Right cardiac atrium (tissue), 5 donors: Measurements from ENCODE around the gene PTPRD. TPM values are rescaled to one million over a fixed set of nuclear protein-coding genes. Genes with fewer than 3 reads are reported as not detected.

Experiments used
- ATAC-seq, 2 donors: fragments of 200-7000 bp; cut with Tn5 transposase; one replicate each; pipeline versions ENCODE4 v1.8.0 to v1.9.1; 2020; ENCODE audit warnings: moderate library complexity in 2 of 2, mild to moderate bottlenecking in 1 of 2
- DNase-seq, 3 donors: peaks; one replicate each; pipeline ENCODE4 v3.0.0-alpha.2; 2020
- H3K27ac ChIP-seq: one replicate; pipeline ENCODE4 v1.5.1; 2013; ENCODE audit warnings: mild to moderate bottlenecking, low read length, control low read depth, moderate library complexity
- H3K27me3 ChIP-seq: one replicate; pipeline ENCODE4 v1.6.1; 2013; ENCODE audit not compliant: control insufficient read depth, insufficient read depth
- H3K4me1 ChIP-seq: one replicate; pipeline ENCODE4 v1.6.1; 2013; ENCODE audit warnings: low read length; ENCODE audit not compliant: control insufficient read depth, insufficient read depth
- H3K4me3 ChIP-seq: one replicate; pipeline ENCODE4 v1.5.1; 2013; ENCODE audit warnings: low read length, control low read depth
- H3K9me3 ChIP-seq: one replicate; pipeline ENCODE4 v1.6.1; 2013; ENCODE audit warnings: low read length; ENCODE audit not compliant: control insufficient read depth
- WGBS: extraction: QIAGEN DNeasy Blood & Tissue Kit; methylation state at CpG from one replicate; pipeline ENCODE4 v1.1.7; 2013; 5-methylcytosine and 5-hydroxymethylcytosine counted together
- intact Hi-C, 4 donors: fragments of 100-400 bp; cut with DNase I; formaldehyde crosslinking; loops; one replicate each; pipeline versions ENCODE4 v1.11.0 to v1.14.0; 2022 to 2023
- polyA plus RNA-seq: library from polyadenylated mRNA; stranded (reverse); fragments of 200-250 nt; gene quantifications from one replicate; pipeline ENCODE4 v1.2.3, GENCODE V29; 2013
- total RNA-seq, 4 donors: library from RNA; stranded (reverse); fragmentation: NEBNext Ultra II Directional; extraction: Animal tissue kit (Norgen Biotek cat#: 25700); gene quantifications; one replicate each; pipeline ENCODE4 v1.2.1, GENCODE V29; 2021
- donor health status: healthy with polysubstance abuse.
- donor health status: DM: no; HTN: yes; CAD: no.
- donor health status: DM: no; HTN: no; CAD: no.
- donor health status: DM: no; HTN: yes; CAD: no; lungs with severe emphysema.
- donor health status: DM: yes; HTN: yes; CAD: no.

Gene PTPRD
- total and polyA plus RNA-seq, 5 donors, result 1.3 to 11.8 (median 7.1) TPM

- no peak overlapping the region for H3K27ac ChIP-seq
- H3K4me1 ChIP-seq, result no peaks in the 10 kb centered on the region
- no peaks in the 10 kb centered on the region for H3K9me3 ChIP-seq
- no peak overlapping the region for H3K4me3 ChIP-seq
- intact Hi-C loops, result no loop called here
- H3K27me3 ChIP-seq, result no peaks in the 10 kb centered on the region
- WGBS, result 47% methylated on average over 3 of the region's 3 CpGs
- ATAC-seq, result no peak
- DNase-seq, result no peak
Measured at GRCh38 chr9:10594482-10594881, 18.3 kb downstream of the PTPRD start.

GRCh38 chr9:10586407-10586806 is 26.4 kb downstream of the PTPRD start:
- no peaks in the 10 kb centered on the region for H3K9me3 ChIP-seq
- WGBS, result 85% methylated on average over 6 of the region's 6 CpGs
- no peaks in the 10 kb centered on the region for H3K4me1 ChIP-seq
- H3K27ac ChIP-seq, result no peak overlapping the region
- no peak overlapping the region for H3K4me3 ChIP-seq
- intact Hi-C loops, result no loop called here
- H3K27me3 ChIP-seq, result no peaks in the 10 kb centered on the region
- no peak for ATAC-seq
- DNase-seq, result no peak

GRCh38 chr9:10571699-10572098 is 41.1 kb downstream of the PTPRD start:
- H3K27me3 ChIP-seq, result no peaks in the 10 kb centered on the region
- H3K27ac ChIP-seq, result no peak overlapping the region
- DNase-seq (no peak), ATAC-seq (no peak)
- no peak overlapping the region for H3K4me3 ChIP-seq
- no peaks in the 10 kb centered on the region for H3K9me3 ChIP-seq
- no peaks in the 10 kb centered on the region for H3K4me1 ChIP-seq
- intact Hi-C loops, result no loop called here
- WGBS, result 74% methylated on average over 5 of the region's 5 CpGs

- Histone ChIP-seq H3K9me3 (no peaks in the 10 kb centered on the region), H3K4me3 (no peak overlapping the region), H3K27ac (no peak overlapping the region), H3K4me1 (no peaks in the 10 kb centered on the region), H3K27me3 (no peaks in the 10 kb centered on the region)
- DNase-seq (no peak), ATAC-seq (no peak)
- WGBS, result 52% methylated on average over 1 of the region's 1 CpG
- intact Hi-C loops, result no loop called here
Measured at GRCh38 chr9:10566848-10567247, 46.0 kb downstream of the PTPRD start.

- ATAC-seq, result no peak
- Histone ChIP-seq H3K4me1 (no peaks in the 10 kb centered on the region), H3K4me3 (no peak overlapping the region), H3K9me3 (no peaks in the 10 kb centered on the region), H3K27me3 (no peaks in the 10 kb centered on the region), H3K27ac (no peak overlapping the region)
- no peak for DNase-seq
- WGBS, result 82% methylated on average over 1 of the region's 1 CpG
- intact Hi-C loops, result no loop called here
Measured at GRCh38 chr9:10562581-10563343, 50.0 kb downstream of the PTPRD start.

GRCh38 chr9:10548348-10548747 is 64.5 kb downstream of the PTPRD start:
- no peak for DNase-seq
- intact Hi-C loops, result no loop called here
- no peak overlapping the region for H3K4me3 ChIP-seq
- no peaks in the 10 kb centered on the region for H3K9me3 ChIP-seq
- H3K27ac ChIP-seq, result no peak overlapping the region
- ATAC-seq, result no peak
- no peaks in the 10 kb centered on the region for H3K4me1 ChIP-seq
- WGBS, result 58% methylated on average over 1 of the region's 1 CpG
- H3K27me3 ChIP-seq, result no peaks in the 10 kb centered on the region

GRCh38 chr9:10538073-10538472 is 74.7 kb downstream of the PTPRD start:
- no peaks in the 10 kb centered on the region for H3K4me1 ChIP-seq
- intact Hi-C loops, result no loop called here
- H3K4me3 ChIP-seq, result no peak overlapping the region
- ATAC-seq (no peak), DNase-seq (no peak)
- no peak overlapping the region for H3K27ac ChIP-seq
- 88% methylated on average over 2 of the region's 2 CpGs for WGBS
- no peaks in the 10 kb centered on the region for H3K9me3 ChIP-seq
- no peaks in the 10 kb centered on the region for H3K27me3 ChIP-seq

- ATAC-seq (no peak), DNase-seq (no peak)
- WGBS, result 63% methylated on average over 1 of the region's 1 CpG
- intact Hi-C loops, result no loop called here
- no peaks in the 10 kb centered on the region for H3K4me1 ChIP-seq
- no peak overlapping the region for H3K4me3 ChIP-seq
- H3K27ac ChIP-seq, result no peak overlapping the region
- no peaks in the 10 kb centered on the region for H3K9me3 ChIP-seq
- H3K27me3 ChIP-seq, result no peaks in the 10 kb centered on the region
Measured at GRCh38 chr9:10534850-10535249, 78.0 kb downstream of the PTPRD start.

GRCh38 chr9:10525972-10526371 is 86.8 kb downstream of the PTPRD start:
- H3K4me1 ChIP-seq, result no peaks in the 10 kb centered on the region
- DNase-seq, result no peak
- intact Hi-C loops, result no loop called here
- 85% methylated on average over 1 of the region's 1 CpG for WGBS
- no peak overlapping the region for H3K4me3 ChIP-seq
- H3K9me3 ChIP-seq, result no peaks in the 10 kb centered on the region
- H3K27me3 ChIP-seq, result no peaks in the 10 kb centered on the region
- no peak overlapping the region for H3K27ac ChIP-seq
- ATAC-seq, result no peak

GRCh38 chr9:10523164-10523563 is 89.6 kb downstream of the PTPRD start:
- no peaks in the 10 kb centered on the region for H3K9me3 ChIP-seq
- intact Hi-C loops, result no loop called here
- no peak overlapping the region for H3K27ac ChIP-seq
- ATAC-seq, result no peak
- no peaks in the 10 kb centered on the region for H3K4me1 ChIP-seq
- DNase-seq, result no peak
- WGBS, result 58% methylated on average over 5 of the region's 5 CpGs
- H3K4me3 ChIP-seq, result no peak overlapping the region
- H3K27me3 ChIP-seq, result no peaks in the 10 kb centered on the region

GRCh38 chr9:10512144-10512543 is 100.7 kb downstream of the PTPRD start:
- DNase-seq, result no peak
- intact Hi-C loops, result no loop called here
- no peak for ATAC-seq
- Histone ChIP-seq H3K4me1 (no peaks in the 10 kb centered on the region), H3K4me3 (no peak overlapping the region), H3K27ac (no peak overlapping the region), H3K9me3 (no peaks in the 10 kb centered on the region), H3K27me3 (no peaks in the 10 kb centered on the region)
- WGBS, result 94% methylated on average over 3 of the region's 3 CpGs

GRCh38 chr9:10488937-10489336 is 123.9 kb downstream of the PTPRD start:
- Histone ChIP-seq H3K9me3 (no peaks in the 10 kb centered on the region), H3K4me3 (no peak overlapping the region), H3K4me1 (no peaks in the 10 kb centered on the region), H3K27me3 (no peaks in the 10 kb centered on the region), H3K27ac (no peak overlapping the region)
- intact Hi-C loops, result no loop called here
- DNase-seq (no peak), ATAC-seq (no peak)
- 72% methylated on average over 4 of the region's 4 CpGs for WGBS
